HG03378 (cell line): ENCODE measurements around the gene DTD1.

Source experiments
- ATAC-seq: cut with Tn5 transposase; IDR thresholded peaks from one replicate; pipeline ENCODE4 v1.9.1; 2021; ENCODE audit warnings: mild to moderate bottlenecking, moderate library complexity; ENCODE audit not compliant: unreplicated experiment

Gene DTD1

DNA sequence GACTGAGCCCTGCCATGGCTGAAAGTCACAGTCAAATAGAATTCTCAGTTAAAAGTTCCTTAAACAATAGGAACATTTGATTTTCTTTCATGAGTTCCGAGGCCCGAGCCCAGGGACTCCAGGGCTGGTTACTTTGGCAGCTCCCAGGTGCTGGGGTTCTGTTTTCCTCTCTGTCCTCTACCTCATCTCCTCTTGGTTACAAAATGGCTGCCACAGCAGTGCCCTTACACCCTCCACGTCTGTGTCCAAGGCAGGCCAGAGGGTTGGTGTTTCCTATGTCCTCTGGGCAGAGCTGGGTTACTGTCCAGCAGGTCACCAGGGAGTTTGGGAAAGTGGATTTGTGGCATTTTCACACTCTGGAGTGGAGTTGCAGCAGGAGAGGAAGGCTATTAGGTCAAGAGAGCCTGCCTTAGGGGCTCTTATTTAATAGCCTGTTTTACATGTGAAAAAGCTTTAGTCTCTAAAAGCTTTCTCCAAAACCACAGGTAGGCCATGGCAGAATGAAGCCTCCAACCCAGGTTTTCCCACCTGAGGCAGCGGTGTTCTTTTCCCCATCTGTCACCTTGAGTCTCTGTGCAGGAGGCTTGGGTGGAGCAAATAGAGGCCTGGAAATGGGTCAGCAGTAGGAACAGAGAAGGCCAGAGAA is 111.0 kb downstream of the DTD1 start:
- ATAC-seq: no peak

DNA sequence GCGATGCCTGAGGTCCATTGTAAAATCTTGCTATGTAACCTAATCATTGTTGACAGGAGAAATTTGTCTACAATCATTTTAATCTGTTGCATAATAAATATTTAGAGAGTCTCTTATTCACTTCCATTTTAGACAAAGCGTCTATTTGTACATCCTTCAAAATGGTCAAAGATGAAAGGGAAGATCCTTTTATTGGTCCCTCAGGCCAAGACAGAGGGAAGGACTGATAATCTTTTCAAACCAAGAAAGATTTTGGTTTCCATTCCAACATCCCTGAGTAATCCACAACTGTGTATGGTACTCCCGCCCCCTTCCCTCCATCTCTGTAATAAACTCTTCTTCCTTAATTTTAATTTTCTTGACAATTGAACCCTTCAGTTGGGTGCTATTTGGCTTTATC is 114.1 kb downstream of the DTD1 start:
- no peak for ATAC-seq

DNA sequence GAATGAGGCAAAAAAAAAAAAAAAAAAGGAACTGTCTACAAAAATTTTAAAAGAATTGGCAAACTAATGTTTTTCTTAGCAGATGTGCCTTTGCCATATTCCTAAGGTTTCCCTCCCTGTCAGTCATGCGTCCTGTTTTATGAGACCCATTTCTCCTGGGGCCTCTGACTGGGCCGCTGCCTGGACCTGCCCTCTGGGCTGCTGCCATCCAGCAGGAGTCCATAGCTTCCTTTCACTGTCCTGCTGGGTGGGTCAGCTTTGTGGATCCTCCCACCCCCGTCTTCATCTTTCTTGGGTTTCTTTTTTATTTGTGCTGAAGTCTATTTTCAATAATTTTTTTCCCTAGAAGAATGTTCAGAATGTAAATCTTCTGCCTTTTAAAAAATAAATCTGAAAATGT is 114.9 kb downstream of the DTD1 start:
- ATAC-seq: no peak

DNA sequence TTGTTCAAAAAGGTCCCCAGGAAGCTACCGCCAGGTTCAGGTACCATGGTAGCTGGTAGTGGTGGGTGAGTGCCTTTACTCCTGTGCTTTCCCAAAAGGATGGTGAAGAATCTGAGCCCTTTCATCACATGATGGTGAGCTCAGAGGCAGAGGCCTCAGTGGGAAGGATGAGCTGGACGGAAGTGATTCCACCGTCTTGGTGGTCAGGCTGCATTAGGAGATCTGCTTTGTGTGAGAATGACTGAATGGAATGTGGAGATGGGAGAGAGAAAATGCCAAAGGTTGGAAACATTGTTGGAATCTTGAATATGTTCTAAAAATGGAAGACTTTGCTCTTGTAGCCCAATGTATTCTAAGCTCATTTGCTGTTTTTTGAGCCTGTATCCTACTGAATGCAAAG is 117.6 kb downstream of the DTD1 start:
- ATAC-seq: no peak

DNA sequence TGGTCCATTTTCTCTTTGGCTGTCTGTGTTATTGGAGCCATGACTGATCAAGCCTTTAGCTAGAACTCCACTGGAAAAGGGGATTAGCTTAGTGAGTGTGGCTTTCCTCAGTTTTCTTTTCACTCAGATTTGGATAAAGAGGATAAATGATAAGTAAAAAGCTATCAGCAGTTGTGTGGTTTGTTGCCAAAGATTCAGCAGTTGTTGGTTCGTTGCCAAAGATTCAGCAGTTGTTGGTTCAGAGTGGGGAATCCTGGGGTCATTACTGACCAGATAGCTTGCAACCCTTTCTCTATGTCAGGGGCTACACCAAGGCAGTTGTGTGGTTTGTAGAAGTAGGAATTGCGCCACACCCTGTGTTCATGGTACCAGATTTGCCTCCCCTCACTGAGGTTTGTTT is 118.1 kb downstream of the DTD1 start:
- no peak for ATAC-seq

DNA sequence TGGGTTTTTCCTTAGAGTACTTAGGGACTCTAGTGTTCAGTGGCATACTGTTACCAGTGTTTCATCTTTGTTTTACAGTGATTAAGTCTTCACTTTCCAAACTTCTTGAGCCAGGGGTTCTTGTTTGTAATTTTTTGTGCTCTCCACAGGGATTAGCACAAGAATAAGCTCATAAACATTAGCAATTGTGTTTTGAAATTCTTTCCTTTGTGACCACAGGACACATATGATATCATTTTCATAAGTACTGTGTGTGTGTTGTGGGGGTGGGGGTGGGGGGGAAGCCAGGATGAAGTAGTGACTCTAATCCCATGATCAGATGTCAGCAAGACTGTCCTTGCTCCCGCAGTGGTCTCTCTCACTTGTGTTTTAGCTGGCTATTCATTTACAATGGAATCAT is 124.3 kb downstream of the DTD1 start:
- ATAC-seq: no peak

DNA sequence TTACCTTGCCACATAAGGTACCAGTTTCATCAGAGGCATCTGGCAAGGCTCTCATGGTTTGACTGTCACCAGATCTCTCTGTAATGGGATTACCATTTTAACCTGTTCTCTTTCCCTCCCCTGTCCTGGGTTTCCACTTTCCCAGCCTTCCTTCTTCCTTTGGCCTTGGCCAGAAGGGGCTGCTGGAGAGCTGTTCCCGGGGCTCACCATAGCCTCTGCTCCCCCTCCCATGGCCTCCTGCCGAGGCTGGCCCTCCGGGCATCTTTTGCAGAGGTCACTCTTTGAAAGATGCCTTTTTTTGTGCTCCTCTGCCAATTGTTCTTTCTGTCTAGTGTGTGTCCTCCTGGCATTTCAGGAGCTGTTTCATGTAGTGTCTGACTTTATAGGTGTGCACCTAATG is 125.0 kb downstream of the DTD1 start:
- no peak for ATAC-seq

DNA sequence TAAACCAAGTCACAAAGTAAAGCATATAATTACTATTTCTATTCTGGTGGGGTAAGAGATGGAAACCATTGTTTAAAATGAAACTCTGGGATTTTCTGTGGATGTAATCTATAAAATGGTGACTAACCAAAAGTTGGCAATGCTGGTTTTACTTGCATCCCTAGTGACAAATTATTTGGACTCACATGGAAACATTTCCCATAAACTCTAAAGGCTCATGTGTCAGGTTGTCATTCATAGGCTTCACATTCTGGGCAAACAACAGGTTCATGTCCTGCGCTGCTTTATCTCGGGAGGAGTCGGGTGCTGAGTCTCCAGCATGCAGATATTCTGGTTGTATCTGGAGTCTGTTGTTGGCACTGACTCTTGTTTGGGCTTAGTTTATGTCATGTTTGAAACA is 127.7 kb downstream of the DTD1 start:
- no peak for ATAC-seq

DNA sequence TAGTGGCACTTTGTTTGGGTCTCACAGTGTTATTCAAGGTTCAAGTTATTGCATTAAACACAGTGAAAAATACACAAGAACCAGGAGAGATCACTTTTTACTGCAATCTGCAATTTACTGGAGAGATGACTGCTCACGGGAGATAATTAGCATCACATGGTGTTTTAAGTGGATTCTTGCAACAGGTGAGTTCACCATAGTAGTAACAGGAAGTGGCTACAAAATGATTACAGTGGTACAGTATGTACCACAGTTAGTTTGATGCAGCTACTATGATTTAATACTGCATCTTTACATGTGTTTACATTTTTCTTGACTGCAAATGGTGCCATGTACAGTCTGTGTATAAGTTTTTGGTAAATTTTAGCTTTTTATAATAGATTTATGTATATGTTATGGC is 129.2 kb downstream of the DTD1 start:
- ATAC-seq: no peak

DNA sequence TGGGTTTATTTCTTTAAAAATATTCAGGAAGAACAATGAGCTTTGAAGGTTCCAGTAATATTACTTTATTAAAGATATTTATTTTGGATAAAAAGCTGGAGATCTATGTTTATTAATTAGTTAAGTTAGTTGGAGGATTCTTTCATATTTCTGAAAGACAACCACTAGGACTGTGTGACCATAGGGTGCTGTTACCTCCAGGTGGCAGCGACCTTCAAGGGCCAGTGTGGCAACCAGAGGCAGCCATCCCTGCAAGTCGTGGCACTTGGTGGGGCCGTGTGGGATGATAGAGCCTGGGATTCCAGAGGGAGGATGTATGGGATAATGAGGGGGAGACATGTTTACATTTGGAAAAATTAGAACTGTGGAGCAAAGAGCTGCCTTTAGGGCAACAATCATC is 130.3 kb downstream of the DTD1 start:
- ATAC-seq: no peak

DNA sequence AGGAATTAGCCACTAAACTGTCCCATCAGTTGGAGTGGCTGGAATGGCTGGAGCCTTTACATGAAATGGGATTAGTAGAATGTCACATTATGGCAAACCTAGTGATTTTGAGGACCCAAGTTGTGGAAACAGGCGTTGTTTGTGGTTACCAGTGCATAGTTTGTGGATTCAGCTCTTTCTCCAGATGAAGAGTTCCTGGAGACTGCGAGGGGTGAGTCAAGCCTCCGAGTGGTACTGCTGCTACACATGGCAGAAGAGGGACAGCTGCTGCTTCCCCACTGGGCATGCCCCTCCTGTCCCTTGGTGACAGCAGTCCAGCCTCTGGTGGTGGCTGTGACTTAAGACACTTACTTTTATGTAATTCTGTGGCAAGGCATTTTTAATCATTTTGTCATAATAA is 131.6 kb downstream of the DTD1 start:
- ATAC-seq: no peak

DNA sequence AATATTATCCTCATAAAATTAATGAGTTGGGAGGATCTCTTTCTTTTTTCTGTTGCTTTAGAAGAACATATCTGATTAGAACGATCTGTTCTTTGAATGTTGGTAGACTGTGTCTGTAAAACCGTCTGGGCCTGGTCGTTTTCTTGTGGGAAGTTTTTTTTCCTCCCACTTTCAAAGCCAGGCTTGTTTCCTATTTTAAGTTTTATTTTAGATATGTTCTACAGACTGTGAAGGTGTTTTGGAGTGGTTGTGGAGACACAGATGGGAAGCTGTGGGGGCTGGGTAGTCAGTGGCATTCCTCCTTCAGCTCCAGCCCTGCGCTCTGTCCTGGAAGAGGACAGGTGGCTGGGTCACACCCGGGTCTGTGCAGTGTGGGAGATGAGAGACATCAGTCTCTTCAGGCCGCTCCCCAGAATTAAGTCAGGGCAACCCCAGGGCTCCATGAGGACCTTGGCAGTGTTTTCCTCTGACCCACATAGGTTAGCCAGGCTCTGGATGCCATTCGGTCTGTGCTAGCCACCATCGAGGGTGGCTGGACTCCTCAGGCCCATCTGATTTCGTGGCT is 133.8 kb downstream of the DTD1 start:
- no peak for ATAC-seq

DNA sequence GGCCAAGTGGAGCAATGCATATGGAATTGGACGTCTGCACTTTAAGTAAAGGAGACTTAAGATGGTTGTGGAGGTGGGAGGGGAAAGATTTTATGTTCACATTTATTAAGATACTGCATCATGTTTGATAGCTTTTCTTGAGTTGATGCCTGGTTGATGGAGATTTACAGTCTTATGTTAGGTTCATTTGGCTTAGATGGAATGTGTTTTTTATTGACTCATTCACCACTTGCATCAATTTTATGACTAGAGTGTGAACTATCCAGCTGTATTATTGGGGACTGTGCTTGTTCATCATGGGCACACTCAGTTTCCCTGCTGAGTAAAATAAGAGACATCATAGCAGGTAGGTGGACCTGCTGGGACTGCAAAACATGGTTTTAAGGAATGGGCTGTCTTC is 134.5 kb downstream of the DTD1 start:
- no peak for ATAC-seq

DNA sequence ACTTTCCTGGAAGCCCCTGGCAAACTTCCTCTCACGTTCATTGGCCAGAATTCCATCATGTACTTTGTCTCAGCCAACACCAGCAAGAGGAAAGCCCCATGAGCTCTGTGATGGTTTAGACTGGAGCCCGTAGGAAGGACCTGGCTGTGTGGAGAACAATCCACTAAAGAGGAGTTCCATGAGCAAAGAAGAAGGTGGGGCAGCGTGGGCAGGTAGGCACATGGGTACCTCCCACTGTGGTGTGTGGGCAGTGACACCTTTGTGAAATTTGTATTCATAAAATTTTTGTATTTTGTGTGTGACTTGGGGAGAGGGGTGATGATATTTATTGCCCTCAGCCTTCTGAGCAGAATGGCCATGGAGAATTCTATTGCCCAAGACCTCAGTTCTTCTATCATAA is 136.2 kb downstream of the DTD1 start:
- ATAC-seq: no peak

DNA sequence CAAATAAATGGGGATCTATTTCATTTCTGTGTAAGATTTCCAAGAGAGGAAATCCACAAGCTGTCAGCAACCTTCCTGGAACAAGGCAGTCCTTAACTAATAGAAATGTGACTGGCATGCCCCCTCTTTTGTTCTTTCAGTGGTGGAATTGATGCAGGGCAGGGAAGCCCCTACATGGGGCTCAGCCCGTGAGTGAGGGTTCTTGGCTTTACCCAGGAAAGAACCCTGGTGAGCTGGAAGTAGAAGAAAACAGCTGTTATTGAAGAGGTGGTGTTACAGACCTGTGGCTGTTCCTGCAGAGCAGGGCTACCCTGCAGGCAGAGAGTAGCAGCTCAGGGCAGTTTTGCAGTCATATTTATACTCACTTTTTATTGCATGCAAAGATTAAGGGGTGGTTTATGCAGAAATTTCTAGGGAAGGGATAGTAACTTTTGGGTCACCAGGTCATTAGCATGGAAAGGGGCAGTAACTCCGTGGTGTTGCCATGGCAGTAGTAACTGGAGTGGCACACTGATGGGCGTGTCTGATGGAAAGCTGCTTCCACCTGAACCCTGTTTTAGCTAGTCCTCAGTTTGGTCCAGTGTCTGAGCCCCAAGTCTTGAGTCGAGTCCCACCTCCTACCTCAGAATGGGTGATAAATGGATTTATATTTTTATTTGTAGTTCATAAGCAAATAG is 137.1 kb downstream of the DTD1 start:
- ATAC-seq: no peak

DNA sequence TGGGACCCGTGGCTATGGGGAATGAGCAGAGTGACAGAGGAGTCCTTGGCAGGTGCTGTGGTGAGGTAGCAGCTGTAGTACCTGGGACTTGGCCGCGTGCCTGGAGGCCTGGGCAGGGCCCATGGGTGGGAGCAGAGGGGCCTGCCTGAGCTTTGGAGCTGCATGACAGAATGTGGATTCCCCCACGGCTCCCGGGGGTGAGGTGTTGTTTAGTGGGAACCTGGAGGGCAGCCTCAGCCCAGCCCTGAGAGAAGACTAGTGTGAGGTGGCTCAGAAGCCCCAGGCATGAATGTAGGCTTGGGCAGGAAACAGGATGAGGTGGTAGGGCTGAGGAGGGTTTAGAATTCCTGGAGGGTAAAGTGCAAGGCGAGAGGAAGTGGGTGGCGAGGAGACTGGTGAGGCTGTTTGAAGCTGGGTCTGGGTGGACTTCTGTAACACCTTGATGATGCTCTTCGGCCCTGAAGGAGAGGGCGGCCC is 139.2 kb downstream of the DTD1 start:
- ATAC-seq: no peak

DNA sequence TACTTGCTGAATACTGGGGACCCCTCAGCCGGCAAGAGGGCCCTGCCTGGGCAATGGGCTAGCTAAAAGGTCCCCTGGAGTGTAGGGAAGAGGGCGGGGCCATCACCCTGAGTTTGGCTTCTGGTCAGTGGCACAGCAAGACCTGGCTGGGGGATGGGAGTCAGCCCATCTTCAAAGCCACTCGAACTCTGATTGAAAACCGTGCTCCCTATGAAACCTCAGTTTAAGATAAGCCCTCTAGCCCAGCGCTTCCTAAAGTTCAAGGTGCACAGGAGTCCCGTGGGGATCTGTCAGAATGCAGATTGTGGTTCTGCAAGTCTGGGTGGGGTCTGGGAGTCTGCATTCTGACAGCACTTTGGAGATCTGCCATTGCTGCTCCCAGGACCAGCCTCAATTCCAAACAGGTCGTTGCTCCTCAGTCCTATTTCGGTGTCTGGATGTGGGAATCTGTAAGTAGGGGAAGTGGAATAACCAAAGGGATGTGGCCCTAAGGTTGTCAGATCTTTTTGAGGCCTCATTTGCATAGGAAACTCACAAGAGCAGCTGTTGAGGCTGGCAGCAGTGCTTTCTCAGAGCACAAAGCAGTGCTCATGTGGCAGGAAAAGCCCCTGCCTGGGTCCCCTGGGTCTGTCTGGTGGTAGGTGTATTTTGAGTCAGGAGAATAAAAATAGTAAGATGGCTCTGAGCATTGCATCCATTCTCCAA is 140.5 kb downstream of the DTD1 start:
- peak; percentile 93 for ATAC-seq

DNA sequence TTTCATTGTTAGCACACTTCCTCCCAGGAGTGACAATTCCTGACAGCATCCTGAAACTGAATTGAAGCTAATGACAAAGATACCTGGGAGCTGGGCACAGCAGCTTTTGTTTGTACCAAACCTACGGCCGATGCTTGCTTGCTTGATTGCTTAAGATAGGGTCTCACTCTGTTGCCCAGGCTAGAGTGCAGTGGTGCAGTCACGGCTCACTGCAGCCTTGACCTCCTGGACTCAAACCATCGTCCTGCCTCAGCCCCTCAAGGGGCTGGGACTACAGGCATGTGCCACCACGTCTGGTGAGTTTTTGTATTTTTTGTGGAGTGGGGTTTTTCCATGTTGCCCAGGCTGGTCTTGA is 141.0 kb downstream of the DTD1 start:
- peak; percentile 37 for ATAC-seq

DNA sequence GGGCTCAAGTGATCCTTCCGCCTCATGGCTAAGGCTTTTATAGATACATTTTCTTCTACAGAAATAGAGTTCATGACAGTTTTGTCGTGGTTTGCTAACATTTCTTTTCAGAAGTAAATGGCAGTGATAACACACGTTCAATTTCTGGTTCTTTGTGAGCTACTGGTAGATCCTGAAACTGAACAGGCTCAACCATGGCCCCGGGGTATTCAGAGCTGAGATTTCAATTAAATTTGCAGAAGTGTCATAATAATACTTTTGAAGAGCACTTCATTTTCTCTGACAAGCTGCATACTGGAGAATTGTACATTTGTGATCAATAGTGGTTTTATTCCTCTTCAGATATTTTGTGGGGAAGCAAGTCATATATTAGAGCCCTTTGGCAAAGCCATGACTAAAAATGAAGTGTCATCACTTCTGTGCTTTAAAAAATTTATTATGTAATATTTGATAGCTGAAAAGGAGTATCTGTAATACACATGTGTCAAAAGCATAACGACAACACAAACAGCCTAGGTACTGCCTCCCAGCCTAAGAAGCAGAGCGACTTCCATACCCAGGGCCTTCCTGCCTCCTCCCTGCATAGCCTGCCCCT is 141.5 kb downstream of the DTD1 start:
- ATAC-seq: no peak

DNA sequence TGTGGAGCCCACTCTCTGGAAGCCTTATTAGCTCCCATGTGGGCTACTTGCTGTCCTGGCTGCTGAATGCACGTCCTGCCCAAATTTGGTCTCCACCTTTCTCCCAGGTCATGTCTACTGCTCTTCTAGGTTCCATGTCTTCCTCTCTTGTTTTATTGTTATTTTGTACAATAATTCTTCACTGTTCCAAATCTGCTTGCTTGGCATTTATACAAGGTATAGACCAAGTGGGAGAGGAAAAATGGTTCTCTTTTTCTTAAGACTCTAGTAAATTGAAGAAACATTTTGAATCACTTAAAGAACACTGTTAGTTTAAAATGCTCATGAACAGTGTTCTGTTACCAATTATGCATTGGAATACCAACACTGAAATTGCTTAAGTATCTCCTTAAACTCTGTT is 144.1 kb downstream of the DTD1 start:
- ATAC-seq: no peak

DNA sequence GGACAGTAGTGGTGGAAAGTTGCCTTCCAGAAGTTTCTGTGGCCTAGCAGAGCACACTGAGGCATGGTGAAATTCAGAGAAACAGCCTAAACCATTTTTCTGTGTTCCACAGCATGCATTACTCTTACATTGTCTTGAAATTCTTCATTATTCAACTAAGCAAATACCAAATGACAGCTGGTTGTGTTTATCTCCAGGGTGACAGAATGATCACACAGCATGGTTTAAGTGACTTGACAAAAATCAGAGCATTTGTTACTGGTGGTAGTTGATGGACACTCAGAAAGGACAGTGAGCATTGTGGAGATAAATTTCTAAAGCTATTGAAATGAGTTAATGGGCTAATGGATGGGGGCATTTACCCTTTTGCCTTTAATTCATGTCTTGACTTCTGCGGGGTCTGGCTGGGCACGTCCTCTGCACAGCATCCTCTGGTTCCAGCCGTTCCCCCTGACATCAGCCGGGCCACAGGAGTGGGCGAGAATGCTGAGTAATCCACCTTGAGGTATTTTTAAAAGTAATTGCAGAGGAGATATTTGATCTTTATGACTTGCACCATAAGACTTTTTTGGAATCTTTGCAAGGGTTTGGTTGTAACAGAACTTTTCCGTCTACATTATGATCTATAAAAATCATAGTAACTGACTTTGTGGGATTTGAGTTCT is 146.8 kb downstream of the DTD1 start:
- no peak for ATAC-seq
